GM21360 (cell line): ENCODE data around the gene CHPF2.

Source experiments
- ATAC-seq: cut with Tn5 transposase; IDR thresholded peaks from one replicate; pipeline ENCODE4 v1.9.1; 2021; ENCODE audit warnings: mild to moderate bottlenecking, moderate library complexity; ENCODE audit not compliant: unreplicated experiment

CHPF2 gene

DNA sequence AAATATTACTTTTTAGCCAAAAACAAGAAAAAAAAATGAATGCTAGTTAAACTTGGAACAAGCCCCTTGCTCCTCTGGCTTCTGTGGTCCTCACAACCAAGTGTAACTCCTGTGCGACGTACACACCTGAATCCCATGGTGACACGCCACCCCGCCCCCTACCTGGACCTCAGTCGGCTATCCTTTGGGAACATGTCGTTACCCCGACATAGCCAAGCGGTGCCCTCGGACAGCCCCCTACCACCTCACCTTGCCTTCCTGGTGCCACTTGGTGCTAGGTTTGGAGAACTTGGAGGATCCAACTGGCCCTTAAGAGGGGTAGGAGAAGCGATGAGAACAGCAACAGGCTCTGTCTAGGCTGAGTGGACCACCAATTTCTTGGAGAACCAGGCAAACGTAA lies 28.2 kb downstream of the CHPF2 start:
- ATAC-seq: no peak

DNA sequence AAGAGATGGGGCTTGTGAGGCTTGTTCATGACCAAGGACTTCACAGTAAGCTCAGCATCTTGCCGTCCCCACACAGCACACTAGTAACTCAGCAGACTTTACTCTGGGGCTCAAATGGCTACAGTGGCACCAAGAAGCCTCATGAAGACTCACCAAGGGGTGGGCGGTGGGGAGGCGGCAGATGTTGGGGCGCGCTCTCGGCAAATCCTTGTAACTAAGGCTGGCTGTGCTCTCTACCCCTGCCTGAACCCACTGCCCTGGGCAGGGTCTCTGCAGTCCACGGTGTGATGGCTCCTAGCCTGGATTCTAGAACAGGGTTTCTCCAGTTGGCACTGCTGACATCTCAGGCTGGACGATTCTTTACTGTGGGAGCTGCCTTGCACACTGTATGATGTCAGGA lies 28.6 kb downstream of the CHPF2 start:
- no peak for ATAC-seq

DNA sequence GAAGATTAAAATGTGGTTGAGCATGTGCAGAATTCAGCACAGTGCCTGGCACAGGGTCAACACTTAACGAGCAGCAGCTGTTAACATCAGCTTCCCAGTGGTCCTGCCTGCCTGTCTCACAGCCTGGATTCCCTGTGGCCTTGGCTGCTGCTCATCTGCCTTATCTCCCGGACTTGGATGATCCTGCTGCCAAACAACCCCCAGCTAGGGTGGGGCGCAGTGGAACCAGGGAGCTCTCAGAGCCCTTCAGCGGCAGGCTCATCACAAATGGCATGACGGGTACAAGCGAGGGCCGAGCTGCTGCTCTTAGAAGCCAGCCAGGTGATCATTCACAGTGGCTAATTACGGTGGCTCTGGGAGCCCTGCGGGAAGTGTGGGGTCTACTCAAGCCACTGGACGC lies 29.2 kb downstream of the CHPF2 start:
- no peak for ATAC-seq

DNA sequence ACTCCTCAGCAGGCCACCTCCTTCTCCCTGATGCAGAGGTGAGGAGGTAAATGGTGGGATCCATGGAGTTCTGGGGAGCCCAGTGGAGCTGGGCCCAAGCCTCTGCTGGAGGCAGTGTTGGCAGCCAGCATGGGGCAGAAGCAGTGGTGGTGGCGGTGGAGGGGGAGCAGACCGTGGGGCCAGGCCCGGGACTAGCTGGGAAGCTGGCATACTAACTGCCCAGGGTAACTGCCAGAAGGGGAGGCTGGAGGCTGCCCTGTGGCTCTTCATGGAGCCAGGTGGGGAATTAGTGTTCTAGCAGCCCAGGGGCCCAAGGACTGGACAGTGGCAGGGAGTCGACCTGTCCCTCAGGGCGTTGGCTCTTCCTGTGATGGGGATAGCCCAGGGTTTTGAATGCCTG lies 32.3 kb downstream of the CHPF2 start:
- no peak for ATAC-seq

DNA sequence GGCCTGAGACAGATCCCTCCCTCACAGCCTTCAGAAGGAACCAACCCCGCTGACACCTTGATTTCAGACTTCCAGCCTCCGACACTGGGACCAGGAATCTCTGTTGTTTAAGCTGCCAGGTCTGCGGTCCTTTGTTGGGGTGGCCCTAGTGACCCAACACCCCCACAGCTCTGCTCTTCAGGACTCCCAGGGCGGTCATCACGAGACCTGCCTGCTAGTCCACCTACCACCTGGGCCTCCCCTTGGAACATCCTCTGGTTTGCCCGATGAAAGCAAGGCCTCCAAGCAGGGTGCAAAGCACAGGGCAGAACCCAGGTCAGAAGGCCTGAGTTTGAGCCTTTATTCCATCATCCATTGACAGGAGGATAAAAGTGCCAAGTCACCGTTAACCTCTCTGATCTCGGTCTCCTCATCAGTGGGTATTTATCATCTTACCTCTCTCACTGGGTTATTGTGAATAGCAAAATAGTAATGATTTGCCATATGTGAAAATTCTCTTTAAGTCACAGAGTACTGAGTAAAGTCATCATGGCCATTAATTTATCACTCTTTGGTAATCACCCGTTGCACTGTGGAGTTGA lies 33.2 kb downstream of the CHPF2 start:
- no peak for ATAC-seq

DNA sequence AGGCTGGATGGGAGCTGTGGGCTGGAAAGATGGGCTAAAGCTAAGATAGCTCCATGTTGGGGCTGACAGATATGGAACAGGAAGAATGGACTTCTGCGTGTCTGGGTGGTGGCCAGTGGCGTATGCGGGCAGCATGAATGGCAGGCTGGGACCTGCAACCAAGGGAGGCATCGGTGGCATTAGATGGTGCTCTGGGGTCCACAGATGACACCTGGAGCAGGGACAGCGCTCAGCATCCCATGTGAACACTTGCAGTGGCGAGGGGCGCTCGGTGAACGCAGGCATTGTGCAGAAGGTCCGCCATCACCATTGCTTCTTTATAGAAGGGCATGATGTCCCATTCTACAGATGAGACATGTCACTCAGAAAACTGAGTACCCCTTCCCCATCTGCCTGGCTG lies 37.2 kb downstream of the CHPF2 start:
- no peak for ATAC-seq

DNA sequence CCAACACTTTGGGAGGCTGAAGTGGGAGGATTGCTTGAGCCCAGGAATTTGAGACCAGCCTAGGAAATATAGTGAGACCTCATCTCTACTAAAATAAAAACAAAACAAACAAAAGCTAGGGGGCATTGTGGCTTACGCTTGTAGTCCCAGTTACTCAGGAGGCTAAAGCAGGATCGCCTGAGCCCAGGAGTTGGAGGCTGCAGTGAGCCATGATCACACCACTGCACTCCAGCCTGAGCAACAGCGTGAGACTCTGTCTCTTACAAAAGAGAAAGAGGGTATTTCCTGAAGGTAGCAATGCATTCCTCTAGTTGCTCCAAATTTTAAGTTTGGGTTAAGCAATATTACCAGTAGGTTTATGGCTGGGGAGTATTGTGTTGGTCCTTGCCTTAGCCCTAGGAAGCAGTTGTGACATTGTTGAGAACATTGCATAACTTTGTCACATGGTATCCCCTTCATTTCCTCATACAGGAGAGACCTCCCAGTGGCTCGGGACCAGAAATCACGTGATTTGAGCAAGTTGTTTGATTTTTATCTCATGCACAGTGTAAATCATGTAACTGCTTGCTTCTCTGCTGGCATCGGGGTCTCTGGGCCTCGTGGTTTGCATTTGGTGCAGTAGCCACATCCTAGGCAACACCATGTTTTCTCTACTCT lies 39.5 kb downstream of the CHPF2 start:
- ATAC-seq: no peak

DNA sequence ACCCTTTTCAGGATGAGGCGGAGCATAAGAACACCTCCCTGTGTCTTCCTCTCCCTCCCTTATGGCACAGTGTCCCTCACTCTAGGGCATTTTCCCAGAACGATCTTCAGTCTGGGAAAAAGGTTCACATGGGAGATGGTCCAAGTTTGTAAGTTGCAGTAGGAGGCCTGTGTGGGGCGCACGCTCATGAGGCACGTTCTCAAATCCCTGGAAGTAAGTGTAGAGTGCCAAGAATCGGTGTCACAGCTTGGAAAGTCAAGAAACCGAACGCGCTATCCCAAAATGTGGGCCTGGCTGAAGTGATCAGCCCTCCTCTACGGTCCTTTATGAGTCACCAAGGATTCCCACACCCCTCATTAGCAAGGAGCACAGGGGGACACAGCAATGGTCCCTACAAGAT lies 40.1 kb downstream of the CHPF2 start:
- ATAC-seq: no peak

DNA sequence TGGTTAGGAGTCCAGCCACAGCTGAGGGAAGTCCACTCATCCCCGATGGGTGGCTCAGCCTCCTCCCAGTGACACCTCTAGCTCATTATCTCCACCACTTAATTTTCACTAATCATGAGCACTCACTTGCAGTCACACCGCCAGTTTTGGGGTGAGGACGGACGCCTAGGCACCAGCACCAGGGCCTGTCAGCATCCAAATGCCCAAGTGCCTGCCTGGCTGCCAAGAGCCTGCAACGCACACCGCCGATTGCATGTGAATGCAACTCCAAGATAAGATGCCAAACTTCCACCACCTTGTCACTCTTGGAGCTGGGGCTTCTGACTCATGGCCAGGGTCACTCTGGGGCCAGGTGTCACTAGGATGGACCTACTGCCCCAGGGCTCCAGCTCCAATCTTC lies 40.6 kb downstream of the CHPF2 start:
- no peak for ATAC-seq

DNA sequence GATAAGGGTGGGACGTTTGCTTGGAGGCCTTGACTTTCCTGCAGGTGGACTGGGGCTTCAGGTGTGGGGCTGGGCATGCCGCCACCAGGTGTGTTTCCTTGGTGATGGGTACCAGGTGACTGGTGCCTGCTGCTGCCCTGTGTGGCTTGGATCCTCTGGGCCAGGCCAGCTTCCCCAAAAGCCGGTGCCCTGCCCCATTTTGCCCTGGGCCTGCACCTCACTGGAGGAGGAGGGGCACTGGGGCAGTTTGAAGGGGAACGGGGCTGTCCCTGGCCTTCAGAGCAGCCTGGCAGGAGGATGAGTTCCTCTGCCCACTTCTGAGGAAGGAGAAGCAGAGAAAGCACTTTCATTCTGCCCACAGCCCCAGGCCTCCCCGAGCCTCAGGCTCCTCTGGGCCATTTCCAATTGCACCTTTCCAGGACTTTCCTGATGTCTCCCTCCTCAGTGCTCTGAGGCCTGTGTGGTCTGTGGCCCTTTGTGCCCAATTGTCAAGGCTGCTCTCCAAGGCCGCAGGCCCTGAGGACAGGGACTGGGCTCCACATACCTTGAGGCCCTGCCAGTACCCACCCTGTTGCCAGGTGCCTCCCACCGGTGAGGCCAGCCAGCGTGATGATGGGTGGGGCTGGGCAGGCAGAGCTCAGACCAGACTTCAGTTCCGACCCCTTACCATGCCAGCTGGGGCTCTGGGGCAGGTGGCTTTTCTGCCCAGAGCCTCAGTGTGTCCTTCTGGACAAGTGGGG lies 41.5 kb downstream of the CHPF2 start:
- no peak for ATAC-seq

DNA sequence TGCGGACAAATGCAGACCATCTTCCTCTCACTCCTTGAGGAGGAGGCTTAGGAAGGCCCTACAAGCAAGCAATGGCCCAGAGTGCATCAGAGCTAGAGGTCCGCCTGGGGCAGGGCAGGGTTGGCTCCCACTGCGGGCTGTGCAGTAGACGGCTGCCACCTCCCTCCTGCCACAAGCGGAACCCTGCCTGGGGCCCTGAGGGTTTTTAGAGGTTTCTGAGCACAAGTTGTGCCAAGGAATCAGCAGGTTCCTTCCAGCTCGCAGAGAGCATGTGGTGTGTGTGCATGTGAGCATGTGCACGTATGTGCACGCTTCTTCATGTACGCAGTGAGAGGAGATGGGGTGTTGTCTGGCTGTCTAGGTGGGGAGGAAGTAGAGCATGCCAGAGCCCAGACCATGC lies 42.1 kb downstream of the CHPF2 start:
- ATAC-seq: no peak

DNA sequence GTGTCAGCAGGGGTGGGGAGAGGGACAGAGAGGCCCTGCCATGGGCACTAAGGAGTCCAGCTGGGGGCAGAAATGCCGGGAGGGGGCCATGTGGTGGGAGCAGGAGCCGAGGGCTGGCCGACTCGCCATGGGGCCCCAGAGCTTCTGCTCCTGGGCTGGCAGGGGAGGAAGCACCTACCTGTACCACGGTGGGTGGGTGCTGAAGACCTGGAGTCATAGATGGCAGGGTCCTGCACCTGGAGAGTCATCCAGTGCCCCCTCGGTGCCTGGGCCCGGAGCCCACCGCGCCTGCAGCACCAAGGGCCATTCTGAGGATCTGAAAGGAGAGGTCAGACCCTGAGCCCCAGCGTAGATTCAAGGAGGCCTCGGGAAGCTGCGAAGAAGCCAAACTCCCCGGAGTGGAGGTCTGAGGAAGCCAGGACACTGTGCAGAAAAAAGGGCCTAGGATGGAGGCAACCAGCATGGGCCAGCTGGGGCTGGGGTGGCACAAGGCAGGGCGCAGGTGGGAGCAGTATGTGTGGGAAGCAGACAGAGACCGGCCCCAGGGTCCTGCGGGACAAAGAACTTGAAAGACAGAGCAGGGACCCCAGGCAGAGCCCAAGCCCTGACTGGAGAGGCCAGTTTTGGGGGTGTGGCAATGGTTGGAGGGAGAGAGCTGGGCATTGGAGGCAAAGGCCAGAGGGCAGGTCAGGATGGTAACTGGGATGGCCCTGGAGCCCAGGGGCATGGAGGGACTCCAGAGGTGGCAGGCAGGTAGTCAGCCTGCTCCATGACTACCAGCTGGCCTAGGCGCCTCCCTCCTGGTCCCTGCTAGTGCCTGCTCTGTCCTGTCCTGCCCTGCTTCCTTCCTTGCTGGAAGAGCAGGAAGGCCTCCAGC lies 42.9 kb downstream of the CHPF2 start:
- ATAC-seq: no peak

DNA sequence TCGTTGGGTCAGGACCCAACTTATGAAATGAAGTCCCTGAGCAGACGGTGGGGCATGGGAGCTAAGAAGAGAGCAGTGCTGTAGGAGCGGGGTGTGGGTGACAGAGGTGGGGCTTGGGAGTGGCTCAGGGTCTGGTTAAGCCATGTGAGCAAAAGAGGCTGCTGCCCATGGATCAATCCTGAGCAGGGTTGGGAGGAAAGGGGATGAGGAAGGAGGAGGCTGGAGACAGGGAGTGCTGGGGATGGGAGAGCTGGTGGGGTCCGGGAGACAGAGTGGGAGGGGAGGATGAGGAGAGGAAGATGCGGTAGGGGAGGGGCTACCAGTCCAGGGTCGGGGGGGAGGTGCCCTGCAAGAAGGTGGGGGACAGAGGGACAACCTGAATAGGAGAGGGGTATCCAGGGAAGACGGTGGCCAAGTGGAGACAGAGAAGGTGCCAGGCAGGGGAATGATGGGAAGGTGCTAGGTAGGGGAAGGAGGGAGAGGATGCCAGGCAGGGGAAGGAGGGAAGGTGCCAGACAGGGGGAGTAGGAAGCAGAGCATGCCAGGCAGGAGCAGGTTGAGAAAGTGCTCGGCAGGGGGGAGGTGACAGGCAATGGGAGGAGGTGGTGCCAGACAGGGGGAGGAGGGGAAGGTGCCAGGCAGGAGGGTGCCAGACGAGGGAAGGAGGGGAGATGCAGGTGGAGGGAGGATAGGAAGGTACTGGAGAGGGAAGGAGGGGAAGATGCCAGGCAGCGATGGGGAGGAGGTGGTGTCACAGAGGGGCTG lies 43.7 kb downstream of the CHPF2 start:
- no peak for ATAC-seq

DNA sequence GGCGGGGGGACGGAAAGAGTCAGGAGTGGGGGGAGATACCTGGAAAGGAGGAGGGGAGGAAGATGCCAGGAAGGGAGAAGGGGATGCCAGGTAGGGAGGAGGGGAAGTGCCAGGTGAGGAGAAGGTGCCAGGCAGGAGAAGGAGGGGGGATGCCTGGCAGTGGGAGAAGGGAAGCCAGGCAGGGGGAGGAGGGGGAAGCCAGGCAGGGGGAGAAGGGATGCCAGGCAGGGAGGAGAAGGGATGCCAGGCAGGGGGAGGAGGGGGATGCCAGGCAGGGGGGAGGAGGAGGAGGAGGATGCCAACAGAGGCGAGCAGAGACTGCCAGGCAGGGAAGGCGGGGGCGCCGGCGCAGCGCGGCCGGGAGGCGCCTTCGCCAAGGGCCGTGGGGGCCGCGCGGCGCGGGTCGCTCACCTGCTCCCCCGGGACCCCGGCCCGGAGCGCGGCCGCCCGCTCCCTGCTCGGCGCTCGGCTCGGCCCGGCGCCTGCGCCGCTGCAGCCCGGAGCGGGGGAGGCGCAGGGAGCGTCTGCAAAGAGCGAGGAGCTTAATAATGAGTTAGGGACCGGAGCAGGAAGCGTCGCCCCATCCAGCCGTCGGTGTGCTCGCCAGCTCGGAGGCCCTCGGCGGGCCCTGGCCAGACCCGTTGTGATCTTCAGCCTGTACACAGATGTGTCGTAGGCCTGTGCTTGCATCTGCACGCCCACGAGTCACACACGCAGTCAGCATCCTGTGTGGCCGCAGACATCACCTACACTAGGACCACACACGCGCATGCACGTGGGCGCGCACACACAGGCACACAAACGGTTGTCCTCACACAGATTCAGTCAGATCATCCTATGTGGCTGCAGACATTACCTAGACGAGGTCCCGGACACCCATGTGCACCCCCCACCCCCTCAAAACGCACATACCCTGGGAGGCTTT lies 44.6 kb downstream of the CHPF2 start:
- no peak for ATAC-seq

DNA sequence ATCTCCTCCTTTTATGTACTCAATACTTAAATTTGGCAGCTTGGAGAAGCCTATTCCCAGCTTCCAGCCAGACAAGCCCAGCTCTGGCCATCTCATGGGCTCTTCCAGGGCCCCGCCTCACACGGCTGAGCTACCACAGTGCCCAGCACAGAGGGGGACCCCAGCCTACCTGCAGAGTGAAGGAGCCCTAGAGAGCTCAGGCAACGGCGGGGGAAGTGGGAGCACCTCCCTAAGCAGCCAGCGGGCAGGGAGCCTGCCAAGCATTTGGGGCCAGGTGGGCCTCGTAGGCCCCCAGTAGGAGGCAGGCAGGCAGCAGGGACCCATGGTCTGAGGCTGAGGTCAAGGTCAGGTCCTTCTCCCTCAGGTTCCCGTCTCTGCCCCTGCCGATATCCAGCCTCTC lies 45.3 kb downstream of the CHPF2 start:
- ATAC-seq: no peak

DNA sequence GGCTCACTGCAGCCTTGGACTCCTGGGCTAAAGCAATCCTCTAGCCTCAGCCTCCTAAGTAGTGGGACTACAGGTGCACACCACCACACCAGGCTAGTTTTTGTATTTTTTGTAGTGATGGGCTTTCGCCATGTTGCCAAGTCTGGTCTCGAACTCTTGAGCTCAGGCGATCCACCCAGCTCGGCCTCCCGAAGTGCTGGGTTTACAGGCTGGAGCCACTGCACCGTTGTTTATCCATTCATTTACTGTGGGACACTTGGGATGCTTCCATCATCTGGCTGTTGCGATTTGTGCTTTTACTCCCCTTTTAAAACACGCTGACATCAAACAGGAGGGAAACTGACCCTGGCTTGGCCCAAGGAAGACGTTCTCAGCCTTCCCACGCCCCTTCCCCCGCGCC lies 46.7 kb downstream of the CHPF2 start:
- ATAC-seq: no peak

DNA sequence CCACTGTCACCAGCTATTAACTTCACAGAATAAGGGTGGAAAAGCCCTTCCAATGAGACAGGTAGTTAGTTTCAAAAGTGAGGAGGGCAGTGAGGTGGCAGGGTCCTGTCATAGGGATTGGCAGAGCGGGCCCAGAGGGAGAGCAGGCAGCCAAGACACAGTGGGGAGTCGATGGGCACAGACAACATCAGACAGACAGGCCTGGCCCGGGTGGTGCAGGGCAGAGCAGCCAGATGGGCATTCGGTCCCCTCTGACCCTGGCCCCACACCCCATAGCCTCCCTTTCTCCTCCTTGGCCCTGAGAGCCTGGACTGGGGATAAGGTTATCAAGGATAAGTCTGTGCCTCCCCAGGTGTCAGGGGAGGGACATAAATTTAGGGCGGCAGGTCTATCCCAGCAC lies 47.6 kb downstream of the CHPF2 start:
- ATAC-seq: no peak

DNA sequence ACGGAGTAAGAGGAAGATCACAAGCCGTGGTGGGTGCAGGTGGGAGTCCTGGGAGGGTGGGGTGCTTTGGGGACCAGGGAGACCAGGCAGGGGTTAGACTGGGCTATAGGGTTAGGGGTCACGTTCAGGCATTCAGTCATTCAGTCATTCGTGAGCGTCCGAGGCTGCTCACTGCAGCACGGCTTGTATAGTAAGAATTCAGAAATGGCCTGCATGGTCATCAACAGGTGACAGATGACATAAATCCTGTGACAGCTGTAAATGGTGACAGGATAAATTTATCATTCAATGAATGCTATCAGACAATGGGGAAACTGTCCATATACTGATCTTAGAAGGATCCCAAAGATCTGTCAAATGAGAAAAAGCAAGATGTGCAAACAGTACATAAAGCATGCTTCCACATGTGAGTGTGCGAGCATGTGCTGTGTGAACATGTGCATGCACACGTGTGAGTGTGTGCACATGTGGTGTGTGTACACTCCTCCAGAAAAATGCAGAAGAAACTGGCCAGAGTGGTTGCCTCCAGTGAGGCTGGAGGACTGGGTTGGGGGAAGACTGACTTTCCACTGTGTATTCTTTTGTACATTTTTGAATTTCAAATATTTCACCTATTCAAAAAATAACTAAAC lies 48.2 kb downstream of the CHPF2 start:
- ATAC-seq: no peak

DNA sequence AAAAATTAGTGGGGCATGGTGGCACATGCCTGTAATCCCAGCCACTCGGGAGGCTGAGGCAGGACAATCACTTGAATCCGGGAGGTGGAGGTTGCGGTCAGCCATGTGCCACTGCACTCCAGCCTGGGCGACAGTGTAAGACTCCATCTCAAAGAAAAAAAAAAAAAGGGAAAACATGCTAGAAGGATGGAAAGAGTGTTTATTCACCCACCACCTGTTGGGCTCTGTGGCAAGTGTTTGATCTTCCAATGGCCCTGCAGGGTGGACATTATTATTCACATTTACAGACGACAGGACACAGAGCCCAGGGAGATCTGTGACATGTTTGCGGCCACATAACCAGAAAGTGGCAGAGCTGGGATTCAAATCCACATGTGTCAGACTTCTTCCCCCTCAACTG lies 49.4 kb downstream of the CHPF2 start:
- no peak for ATAC-seq
